Measurements from ENCODE around the gene CDH5.

DNA sequence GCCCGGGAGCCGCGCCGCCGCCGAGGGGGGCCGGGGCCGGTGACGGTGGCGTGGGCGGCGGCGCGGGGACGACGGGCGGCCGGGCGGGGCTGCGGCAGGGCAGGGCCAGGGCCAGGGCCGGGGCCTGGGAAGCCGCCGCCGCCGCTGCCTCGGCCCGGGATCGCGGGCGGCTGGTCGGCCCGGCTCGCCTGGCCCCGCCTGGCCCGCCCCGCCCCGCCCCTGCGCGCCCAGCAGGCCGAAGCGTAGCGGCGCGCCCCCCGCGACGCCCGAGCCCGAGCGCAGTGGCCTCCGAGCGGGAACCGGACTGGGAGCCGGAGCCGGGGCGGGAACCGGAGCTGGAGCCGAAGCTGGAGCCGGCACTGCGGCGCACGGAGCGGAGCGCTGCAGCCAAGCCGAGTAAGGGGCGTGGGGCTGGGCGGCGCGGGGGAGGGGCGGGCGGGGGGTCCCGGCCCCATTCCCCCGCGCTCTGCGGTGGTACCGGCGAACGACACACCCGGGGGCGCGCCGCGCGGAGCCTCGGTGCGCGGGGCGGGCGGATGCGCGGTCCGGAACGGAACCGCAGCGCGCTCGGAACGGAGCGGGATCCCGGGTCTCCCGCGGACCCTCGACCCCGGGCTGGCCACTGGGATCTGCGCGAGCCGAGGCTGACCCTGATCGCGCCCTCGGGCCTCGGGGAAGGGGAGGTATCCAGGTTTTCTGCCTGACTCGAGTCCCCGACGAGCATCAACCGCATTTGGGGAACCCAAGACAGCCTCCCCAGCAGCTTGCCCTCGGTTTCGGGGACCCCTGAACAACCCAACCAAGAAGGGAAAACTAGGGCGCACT is 60.8 kb downstream of the CDH5 start, which contains the start of gene BEAN1:
- TF ChIP-seq POLR2A (IDR thresholded peaks at IDR 0.05; ENCODE audit: low read depth, low read length): no peak
- no peak for TF ChIP-seq CTCF (conservative IDR thresholded peaks at IDR 0.05; ENCODE audit: low read depth, low read length)
- no peak for TF ChIP-seq MXI1 (IDR thresholded peaks at IDR 0.05; ENCODE audit: borderline replicate concordance, low read depth, low read length)
- no peak for TF ChIP-seq RFX5 (IDR thresholded peaks at IDR 0.05; ENCODE audit: low read depth, low read length)
- no peak for TF ChIP-seq NFE2L2 (IDR thresholded peaks at IDR 0.05; ENCODE audit: low read depth, low read length)

All from IMR-90 (cell line).